Effector memory CD8-positive, alpha-beta T cell (primary cell): ENCODE results near the gene TDRD6.
"Not testable (repeated sequence)": the region's sequence is repeated elsewhere in the genome, so short reads cannot be mapped to it uniquely, and the experiment has no call there.

ENCODE experiments used
- ATAC-seq: fragments of 150-1000 bp; cut with Tn5 transposase; replicated peaks from 2 replicates; pipeline ENCODE4 v1.10.0; 2021; ENCODE audit warnings: mild to moderate bottlenecking, moderate library complexity
- DNase-seq, 3 experiments: peaks; one replicate each; pipeline ENCODE4 v3.0.0; 2021
- H3K27ac Mint-ChIP-seq, 2 donors: one replicate each; pipeline ENCODE4 v1.8.0; 2022; ENCODE audit warnings: mild to moderate bottlenecking in 2 of 2, mixed read lengths in 2 of 2, moderate library complexity in 2 of 2
- H3K27me3 Mint-ChIP-seq, 2 donors: one replicate each; pipeline ENCODE4 v1.8.0; 2022; ENCODE audit warnings: mixed read lengths in 2 of 2
- H3K36me3 Mint-ChIP-seq: one replicate; pipeline ENCODE4 v1.8.0; 2022; ENCODE audit warnings: mild to moderate bottlenecking, moderate library complexity, mixed read lengths; ENCODE audit not compliant: insufficient read depth
- H3K4me1 Mint-ChIP-seq, 2 donors: one replicate each; pipeline ENCODE4 v1.8.0; 2022; ENCODE audit warnings: low read depth in 2 of 2, mixed read lengths in 2 of 2
- H3K4me3 Mint-ChIP-seq, 2 donors: one replicate each; pipeline ENCODE4 v1.8.0; 2022; ENCODE audit warnings: mild to moderate bottlenecking in 2 of 2, mixed read lengths in 2 of 2, moderate library complexity in 2 of 2
- H3K9me3 Mint-ChIP-seq, 2 donors: one replicate each; pipeline ENCODE4 v1.8.0; 2022; ENCODE audit warnings: mixed read lengths in 2 of 2

Gene TDRD6

DNA sequence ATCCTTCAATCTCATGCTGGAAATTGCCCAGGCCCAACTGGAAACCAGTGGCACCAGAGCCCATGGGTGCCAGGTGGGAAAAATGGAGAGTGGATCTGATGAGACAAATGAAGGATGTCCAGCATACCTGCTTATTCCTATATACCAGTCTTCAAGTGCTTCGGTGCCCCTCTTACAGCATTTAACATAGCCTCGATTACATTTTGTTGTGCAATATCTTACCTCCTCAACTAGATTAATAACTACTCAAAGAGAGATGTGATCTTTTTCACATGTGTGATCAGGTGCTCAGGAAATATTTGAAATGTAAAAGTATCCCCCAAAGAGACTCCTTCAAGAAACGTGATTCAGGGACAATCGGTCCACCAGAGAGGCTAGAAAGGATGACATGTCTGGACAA is 54.2 kb downstream of the TDRD6 start:
- DNase-seq = no peak

DNA sequence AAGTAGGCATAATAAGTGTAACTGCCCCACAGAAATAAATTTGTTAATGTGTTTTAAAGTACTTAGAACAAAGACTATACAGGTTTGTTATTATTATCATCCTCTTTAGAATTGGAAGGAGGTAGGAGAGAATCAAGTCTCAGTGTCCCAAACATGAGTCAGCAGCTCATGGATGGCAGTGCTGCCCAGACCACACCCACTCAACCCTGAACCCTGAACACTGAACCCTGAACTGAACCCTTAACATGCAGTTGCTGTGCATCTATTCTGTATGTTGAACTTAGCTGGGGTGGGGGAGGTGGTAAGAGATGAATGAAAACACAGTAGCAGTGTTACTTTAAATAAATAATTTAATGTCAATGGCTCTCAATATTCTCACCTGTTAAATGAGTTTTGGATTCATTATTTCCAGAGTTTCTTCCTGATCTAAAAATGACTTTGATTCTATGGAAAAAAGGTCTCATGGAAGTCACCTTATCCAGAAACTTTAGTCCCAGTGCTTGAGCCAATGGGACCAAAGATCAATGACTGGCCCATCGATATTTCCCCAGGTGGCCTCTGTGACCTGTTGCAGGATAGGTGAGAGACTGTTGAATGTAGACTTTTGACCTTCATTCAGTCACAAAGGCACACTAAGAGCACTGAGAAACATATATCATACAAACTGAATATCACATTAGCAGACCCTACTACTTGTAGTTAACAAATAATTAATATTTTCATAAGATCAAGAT is 55.9 kb downstream of the TDRD6 start:
- Mint-ChIP-seq H3K9me3 (no peaks in the 10 kb centered on the region), H3K4me1 (no peaks in the 10 kb centered on the region), H3K4me3 (no peak overlapping the region), H3K27me3 (peaks cover 7 to 9% of the 10 kb centered on the region in 2 donors), H3K36me3 (no peaks in the 10 kb centered on the region), H3K27ac (no peak overlapping the region)
- DNase-seq (no peak), ATAC-seq (no peak)

More for the DNA sequence above, 54.2 kb downstream of the TDRD6 start:
- H3K27ac Mint-ChIP-seq = no peak overlapping the region
- peaks cover 17 to 24% of the 10 kb centered on the region in 2 donors for H3K27me3 Mint-ChIP-seq
- ATAC-seq = no peak
- H3K4me1 Mint-ChIP-seq = no peaks in the 10 kb centered on the region
- no peak overlapping the region for H3K4me3 Mint-ChIP-seq
- H3K9me3 Mint-ChIP-seq = no peaks in the 10 kb centered on the region
- H3K36me3 Mint-ChIP-seq = no peaks in the 10 kb centered on the region

DNA sequence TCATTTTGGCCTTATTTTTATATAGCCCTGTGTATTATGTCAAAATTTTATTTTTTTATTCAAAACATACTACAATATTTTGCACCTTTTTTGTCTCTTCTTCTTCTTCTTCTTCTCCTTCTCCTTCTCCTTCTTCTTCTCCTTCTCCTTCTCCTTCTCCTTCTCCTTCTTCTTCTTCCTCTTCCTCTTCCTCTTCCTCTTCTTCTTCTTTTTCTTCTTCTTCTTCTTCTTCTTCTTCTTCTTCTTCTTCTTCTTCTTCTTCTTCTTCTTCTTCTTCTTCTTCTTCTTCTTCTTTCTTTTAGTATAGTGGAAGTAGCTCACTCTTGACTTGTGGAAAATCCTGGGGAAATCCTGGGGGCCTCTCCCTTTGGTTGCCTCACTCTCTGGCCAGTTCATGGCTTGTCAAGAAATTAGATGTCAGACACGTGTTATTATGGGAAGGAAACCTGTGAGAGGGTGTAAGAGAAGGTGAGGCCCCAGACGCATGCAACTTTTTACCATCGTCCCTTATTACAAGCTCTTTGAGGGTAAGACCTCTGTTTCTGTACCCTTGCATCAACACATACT is 56.6 kb downstream of the TDRD6 start:
- H3K4me3 Mint-ChIP-seq = not testable (repeated sequence)

DNA sequence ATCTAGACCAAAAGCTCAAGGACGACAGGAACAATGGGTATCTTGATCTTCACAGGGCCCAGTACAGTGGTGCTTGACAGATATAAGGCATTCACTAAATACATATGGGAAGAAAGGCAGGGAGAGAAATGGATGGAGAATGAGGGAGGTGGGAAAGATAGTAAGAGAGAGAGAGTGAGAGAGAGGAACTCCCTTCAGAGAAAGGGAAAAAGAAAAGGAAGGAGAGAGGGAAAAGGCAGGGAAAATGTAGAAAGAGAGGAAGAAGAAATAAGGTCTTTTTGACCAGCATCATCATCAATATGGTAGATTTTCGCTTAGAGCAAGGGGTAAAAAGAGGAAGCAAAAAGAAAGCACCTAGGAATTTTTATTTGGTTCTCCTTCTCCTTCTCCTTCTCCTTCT is 58.3 kb downstream of the TDRD6 start:
- Mint-ChIP-seq H3K9me3 (no peaks in the 10 kb centered on the region), H3K36me3 (no peaks in the 10 kb centered on the region), H3K4me1 (no peaks in the 10 kb centered on the region), H3K27ac (no peak overlapping the region), H3K4me3 (no peak overlapping the region), H3K27me3 (peaks cover 6 to 16% of the 10 kb centered on the region in 2 donors)
- DNase-seq (no peak), ATAC-seq (no peak)

More for the DNA sequence above, 56.6 kb downstream of the TDRD6 start:
- H3K36me3 Mint-ChIP-seq, ATAC-seq, H3K4me1 Mint-ChIP-seq, DNase-seq, H3K27ac Mint-ChIP-seq, H3K9me3 Mint-ChIP-seq: not testable (repeated sequence)
- H3K27me3 Mint-ChIP-seq = peaks cover 6 to 15% of the 10 kb centered on the region in 2 donors

DNA sequence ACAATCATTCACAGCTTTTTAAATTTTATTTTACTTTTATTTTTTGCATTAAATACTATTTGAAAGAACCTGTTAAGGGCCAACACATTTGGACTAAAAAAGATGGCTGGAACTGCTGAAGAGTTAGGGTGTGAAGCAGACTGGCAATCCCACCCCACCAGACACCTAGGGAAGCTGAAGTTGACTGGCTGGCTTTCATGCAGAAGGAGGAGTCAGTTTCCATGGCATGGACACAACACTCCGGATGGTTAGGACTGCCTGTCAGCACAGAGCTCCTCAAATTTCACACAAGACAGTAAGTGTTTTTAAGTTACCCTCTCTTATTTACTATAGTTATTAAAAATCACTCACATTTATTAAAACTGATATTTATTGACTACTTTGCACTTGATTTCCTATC is 59.0 kb downstream of the TDRD6 start, which contains the start of gene ANKRD66:
ANKRD66 (plus strand) TSS at position 238 of the 400 bp plus-strand sequence. CDS start 5,016 bp downstream, outside the sequence.
- Mint-ChIP-seq H3K4me3 (no peak within 1 kb of the TSS), H3K27ac (no peak within 1 kb of the TSS)

DNA sequence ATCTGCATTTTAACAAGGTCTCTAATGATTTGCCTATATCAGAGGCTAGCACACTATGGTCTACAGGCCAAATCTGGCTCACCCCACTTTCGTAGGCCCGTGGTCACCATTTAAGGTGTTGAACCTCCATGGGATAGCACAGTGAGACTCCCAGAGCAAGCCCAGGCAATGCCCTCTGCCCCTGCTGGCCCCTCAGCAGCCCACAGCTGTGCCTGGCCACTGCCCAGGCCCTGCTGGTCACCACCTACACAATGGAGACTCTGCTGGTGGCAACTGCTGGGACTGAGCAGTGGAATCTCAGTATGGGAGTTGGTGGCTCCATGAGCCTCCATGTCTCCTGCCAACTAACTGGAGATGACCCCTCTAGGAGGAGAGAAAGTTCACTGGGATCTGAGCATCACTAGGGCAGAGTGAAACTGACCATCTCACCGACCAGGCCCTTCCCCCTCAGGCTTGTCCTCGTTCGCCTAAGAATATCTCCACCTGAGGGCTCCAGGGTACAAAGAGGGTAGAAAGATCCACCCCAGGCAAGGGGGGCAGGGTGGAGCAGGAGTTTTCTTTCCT is 61.3 kb downstream of the TDRD6 start:
- H3K9me3 Mint-ChIP-seq = no peaks in the 10 kb centered on the region
- ATAC-seq (no peak), DNase-seq (no peak)
- no peaks in the 10 kb centered on the region for H3K36me3 Mint-ChIP-seq
- no peak overlapping the region for H3K4me3 Mint-ChIP-seq
- peaks cover 6 to 16% of the 10 kb centered on the region in 2 donors for H3K27me3 Mint-ChIP-seq
- no peaks in the 10 kb centered on the region for H3K4me1 Mint-ChIP-seq
- no peak overlapping the region for H3K27ac Mint-ChIP-seq

More for the DNA sequence above, 59.0 kb downstream of the TDRD6 start, which contains the start of gene ANKRD66:
- H3K36me3 Mint-ChIP-seq = no peaks in the 10 kb centered on the region
- no peaks in the 10 kb centered on the region for H3K4me1 Mint-ChIP-seq
- no peak for ATAC-seq
- peaks cover 6 to 16% of the 10 kb centered on the region in 2 donors for H3K27me3 Mint-ChIP-seq
- no peak for DNase-seq
- H3K9me3 Mint-ChIP-seq = no peaks in the 10 kb centered on the region

DNA sequence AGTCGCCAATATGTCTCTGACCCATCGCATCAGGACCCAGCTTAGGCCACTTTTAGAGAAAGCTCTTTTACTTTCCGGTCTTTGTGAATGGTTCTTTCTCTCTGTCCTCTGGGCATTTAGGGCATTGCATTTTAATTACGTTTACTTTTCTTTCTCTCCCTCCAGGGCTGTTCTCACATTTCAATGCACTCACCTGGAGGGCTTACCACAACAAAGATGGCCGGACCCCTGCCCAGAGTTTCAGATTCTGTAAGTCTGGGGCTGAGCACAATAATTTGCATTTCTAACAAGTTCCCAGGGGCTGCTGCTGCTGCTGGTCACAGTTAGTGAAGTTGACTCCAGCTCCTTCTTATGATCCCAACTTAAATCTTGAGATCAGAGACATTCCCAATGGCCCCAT is 62.0 kb downstream of the TDRD6 start:
- no peaks in the 10 kb centered on the region for H3K36me3 Mint-ChIP-seq
- H3K4me3 Mint-ChIP-seq = no peak overlapping the region
- no peak for ATAC-seq

DNA sequence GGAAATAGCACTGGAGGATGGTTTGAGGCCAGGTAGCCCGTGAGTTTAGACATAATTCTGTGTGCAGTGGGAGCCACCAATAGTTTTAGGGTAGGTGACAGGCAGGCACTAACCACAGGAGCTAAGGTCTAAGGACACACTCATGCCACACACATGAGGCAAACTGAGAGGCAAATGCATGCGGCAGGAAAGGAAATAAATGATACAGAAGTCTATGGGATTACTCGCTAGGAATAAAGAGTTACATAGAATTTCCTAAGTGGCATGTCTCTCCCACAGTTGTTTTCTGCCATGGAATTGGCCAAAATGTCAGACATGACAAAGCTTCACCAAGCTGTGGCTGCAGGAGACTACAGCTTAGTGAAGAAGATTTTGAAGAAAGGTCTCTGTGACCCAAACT is 64.0 kb downstream of the TDRD6 start:
- no peaks in the 10 kb centered on the region for H3K9me3 Mint-ChIP-seq
- DNase-seq (no peak), ATAC-seq (no peak)
- no peak overlapping the region for H3K27ac Mint-ChIP-seq
- no peaks in the 10 kb centered on the region for H3K36me3 Mint-ChIP-seq
- no peaks in the 10 kb centered on the region for H3K4me1 Mint-ChIP-seq
- no peak overlapping the region for H3K4me3 Mint-ChIP-seq
- peaks cover 0 to 8% of the 10 kb centered on the region in 2 donors for H3K27me3 Mint-ChIP-seq

More for the DNA sequence above, 62.0 kb downstream of the TDRD6 start:
- no peak for DNase-seq
- Mint-ChIP-seq H3K4me1 (no peaks in the 10 kb centered on the region), H3K9me3 (no peaks in the 10 kb centered on the region), H3K27ac (no peak overlapping the region), H3K27me3 (peaks cover 6 to 16% of the 10 kb centered on the region in 2 donors)
